HG03432 (cell line): ENCODE measurements around the gene TACC2.
"Not testable (repeated sequence)": the region's sequence is repeated elsewhere in the genome, so short reads cannot be mapped to it uniquely, and the experiment has no call there.

Experiments used
- ATAC-seq: cut with Tn5 transposase; IDR thresholded peaks from one replicate; pipeline ENCODE4 v1.9.1; 2021; ENCODE audit warnings: mild to moderate bottlenecking, moderate library complexity; ENCODE audit not compliant: unreplicated experiment

Gene TACC2

DNA sequence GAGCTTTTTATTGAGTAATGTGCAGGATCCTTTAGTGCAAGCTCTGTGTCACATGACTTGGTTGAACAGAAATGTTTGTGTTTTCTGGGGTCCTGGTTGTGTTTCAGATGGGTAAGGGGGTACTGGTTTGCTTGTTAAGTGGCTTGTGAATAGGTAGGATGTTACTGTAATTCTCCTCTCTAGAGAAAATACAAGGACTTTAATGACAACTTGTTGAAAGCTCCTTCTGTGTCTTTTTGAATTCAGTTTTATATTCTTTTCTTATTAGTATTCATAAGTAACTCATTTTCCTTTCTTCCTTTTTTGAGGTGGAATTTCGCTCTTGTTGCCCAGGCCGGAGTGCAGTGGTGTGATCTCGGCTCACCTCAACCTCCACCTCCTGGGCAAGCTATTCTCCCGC is 196.7 kb downstream of the TACC2 start:
- ATAC-seq, result no peak

DNA sequence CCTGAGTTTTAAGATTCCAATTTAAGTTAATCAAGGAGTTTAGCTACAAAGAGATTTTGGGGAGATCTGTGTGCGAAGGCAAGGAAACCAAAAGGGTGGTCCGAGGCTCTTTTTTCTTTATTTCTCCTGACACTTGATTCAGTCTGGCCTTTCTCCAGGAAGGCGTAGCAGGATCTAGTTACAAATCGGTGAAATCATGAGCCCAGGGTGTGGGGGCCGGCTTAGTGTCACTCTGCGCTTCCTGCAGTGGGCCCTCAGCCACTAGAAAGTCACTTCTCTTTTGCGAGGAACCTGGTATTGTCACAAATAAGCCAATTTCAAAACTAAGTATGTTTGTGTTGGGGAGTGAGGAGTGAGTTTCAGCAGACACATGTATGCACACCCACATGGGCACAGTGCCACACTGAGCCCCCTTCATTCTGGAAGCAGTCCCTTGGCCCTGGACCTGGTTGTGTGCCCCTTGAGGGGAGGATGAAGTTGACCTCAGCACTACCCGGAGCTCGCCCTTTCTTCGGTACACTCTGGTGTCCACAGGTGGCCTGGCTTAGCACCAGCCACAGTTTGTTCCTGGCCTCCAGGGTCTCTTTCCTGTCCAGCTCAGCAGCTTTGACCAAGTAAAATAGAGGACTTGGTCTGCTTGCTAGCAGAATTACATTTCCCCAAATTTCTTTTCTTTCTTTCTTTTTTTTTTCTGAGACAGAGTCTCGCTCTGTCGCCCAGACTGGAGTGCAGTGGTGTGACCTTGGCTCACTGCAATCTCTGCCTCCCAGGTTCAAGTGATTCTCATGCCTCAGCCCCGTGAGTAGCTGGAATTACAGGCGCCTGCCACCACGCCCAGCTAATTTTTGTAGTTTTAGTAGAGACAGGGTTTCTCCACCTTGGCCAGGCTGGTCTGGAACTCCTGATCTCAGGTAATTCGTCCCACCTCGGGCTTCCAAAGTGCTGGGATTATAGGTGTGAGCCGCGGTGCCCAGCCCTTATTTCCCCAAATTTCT is 198.2 kb downstream of the TACC2 start:
- no peak for ATAC-seq

DNA sequence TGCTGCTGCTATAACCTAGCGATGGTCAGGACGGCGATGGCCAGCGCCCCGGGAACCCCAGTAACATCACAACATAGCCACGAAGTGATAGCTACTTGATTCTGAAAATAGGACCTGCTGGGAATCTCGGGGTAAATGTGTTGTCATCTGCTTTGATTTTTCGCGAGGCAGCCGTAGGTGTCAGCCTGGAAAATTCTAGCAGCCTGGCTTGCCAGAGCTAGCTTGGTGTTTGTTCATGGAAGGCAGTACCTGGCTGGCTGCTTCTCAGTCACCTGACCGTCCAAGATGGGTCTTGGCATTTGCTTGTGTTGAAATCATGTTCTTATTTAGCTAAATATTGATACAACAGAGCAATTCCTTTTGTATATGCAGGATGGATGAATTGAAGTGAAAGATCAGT is 199.7 kb downstream of the TACC2 start:
- ATAC-seq, result no peak

DNA sequence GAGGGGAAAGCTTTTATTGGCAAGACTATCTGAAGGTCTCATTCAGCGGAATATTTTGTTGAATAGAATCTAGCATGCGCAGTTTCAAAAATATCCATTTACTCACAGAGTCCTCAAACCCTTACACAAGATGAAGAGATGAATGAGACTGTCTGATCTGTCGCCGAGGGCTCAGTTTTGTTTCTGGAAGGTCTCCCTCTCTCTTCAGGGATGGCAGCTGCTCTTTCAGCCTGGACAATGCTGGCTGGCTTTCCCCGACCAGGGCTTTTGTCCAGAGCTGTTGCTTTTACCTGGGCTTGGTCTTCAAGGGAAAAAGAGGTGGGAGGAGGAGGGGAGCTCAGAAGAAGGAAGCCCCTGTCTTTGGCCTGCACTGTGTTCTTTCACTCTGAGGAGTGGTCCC is 200.2 kb downstream of the TACC2 start:
- no peak for ATAC-seq

DNA sequence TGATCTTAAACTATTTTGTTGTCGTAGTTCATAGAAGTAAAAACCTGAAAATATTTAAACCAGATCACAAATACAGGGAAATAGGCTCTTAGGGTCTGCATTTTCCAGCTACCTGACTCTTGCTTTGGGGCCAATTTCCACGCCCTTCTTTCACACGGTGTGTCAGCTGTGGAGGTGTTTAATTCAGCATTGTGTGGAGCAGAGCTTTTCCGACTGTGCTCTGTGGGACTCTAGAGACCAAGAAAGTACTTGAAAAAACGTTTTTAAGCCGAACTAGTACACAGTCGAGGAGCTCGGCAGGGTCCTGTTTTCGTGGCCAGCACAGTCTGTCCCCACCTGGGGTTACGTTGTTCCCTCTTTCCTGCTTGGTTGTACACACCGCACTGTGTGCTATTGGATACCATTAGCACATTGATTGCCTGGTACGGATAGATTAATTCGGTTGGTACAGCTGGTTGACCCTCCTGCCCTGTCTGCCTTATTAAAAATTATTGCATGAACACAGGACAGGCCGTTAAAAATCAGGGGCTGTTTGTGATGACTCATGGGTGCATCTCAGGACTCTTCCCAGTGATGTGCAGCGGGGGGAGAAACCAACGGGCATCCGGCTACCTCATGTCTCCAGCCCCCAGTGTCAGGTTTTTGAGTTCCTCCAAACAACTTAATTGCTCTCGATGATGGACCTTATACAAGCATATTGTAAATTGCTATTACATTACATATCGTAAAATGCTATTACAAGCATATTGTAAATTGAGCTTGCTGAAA is 201.4 kb downstream of the TACC2 start:
- no peak for ATAC-seq

DNA sequence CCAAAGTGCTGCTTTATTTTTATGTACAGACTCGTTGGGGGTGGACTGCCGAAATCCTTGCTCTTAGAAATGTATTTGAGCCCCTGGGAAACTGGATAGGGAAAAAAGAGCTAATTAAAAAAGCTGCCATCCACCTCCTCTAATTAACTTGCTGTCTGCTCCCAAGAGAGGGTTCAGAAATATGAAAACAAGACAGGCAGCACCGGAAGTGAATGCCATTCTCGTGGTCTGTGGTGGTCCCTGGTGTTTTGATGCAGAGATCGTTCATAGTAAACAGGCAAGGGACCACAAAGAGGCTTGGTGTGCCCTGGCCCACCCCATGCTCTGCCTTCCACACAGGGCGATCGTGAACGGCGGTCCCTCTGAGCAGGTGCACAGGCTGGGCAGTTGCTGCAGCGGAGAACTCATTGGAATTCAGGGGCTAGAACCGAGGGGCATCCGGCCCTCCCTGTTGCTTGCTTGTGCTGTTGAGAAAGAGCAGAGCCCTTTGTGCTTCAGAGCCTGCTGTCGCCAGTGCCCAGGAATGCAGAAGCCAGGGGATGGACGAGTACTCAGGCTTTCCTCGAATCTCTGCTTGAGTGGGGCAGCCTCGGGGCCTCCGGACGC is 203.1 kb downstream of the TACC2 start:
- ATAC-seq, result no peak

DNA sequence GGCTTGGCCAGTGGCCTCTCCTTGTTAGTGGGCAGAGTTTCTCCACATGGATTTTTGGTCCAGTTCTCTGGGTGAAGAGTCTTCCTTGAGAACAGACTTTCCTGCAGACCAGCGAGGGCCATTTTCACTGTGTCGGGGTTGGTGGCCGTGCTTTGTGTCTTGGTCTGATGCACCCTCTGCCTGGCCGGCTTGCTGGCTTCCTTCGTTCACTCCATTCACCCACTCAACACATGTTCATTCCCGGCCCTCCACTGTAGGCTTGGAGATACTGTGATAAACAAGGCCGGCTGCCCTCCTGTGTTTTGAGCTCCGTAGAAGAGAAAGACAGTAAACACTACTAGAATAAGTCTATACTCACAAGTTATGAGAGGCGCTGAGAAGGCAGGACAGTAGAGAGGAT is 205.3 kb downstream of the TACC2 start:
- no peak for ATAC-seq

DNA sequence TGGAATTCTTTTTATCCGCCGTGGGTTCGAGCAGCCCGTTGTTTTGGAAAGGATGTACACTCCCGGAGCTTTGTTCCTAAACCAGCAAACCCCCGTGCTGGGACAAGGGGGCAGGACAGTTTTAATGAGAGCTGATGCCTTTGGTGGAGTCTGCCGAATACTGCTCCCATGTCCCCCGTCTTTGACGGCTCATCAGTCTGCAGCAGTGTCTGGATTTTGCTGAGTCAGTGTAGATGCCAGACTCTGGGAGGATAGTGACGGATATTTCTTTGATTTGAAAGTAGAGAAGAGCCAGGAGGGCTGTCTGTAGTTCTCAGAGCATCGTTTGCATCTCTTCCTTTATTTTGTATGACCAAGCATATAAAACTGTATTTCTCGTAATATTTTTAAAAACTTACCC is 207.3 kb downstream of the TACC2 start:
- no peak for ATAC-seq

DNA sequence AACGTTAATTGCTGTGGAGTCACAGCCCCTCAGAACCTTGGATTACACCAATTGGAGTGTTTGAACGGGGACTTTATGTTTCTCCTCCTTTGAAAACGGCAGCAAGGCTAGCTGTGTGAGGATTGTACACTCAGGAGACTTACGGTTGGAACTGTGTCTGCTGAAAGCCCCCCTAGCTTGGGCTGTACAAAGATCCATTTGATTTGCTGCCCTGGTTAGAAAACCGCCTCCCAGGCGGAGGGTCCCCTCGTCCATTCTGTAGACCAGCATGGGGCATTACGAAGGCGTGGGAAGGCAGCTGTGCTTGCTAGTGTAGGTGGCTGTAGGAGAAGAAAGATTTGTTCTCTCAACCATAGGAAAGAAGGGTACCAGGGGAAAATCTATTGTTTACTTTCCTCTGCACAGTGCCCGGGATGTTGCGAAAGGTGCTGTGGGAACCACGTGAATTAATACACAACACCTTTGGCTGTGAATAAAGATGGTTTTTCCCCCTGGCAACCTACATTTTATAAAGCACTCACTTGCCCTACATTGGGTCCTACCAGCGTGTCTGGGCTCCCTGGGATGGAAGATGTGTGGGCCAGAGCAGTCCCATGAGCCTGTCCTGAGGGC is 208.8 kb downstream of the TACC2 start:
- ATAC-seq, result no peak

DNA sequence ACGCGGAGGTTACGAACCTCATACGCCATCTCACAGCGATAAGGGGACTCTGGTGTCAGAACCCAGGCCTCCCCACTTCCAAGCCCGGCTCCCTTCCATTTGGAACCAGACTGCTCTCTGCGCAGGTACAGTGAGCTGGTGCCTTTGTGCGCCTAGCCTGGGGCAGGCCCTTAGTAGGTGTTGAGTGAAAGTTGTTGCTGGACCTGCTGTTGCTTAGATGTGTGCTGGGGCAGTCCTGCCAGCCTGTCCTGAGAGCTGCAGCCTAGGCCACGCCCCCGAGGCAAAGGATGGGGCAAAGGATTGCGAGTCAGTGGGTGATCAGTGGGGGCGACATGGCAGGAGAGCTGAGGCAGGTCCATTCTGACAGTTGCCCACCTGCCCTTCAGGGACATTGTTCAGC is 209.7 kb downstream of the TACC2 start:
- no peak for ATAC-seq

DNA sequence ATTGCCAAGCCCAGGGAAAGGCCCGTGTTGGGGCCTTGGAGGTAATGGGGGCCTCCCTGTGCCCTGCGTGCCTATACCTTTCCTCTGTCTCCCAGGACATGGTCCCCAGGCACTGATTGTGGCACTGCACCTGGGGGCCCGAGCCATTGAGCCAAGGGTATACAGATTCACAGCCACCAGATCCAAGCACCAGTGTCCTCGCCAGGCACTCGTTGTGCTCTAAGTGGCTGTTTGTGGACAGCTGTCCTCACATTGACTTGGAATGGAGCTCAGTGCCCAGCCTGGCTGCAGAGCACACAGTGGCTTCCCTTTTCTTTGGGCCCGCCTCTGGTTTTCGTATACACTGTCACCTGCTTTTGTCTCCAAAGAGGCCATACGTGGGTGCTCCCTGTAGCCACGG is 210.1 kb downstream of the TACC2 start:
- no peak for ATAC-seq

DNA sequence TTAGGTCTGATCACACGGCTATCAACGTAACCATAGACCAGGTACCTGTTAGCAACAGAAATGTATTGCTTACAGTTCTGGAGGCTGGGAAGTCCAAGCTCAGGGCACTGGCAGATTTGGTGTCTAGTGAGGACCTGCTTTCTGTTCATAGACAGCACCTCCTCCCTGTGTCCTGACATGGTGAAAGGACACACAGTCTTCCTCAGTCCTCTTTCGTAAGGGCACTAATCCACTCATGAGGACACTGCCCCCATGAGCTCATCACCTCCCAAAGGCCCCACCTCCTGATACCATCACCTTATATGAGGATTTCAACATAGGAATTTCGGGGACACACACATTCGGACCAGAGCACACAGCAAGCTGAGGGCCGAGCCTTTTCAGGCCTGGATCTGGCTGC is 210.7 kb downstream of the TACC2 start:
- no peak for ATAC-seq

DNA sequence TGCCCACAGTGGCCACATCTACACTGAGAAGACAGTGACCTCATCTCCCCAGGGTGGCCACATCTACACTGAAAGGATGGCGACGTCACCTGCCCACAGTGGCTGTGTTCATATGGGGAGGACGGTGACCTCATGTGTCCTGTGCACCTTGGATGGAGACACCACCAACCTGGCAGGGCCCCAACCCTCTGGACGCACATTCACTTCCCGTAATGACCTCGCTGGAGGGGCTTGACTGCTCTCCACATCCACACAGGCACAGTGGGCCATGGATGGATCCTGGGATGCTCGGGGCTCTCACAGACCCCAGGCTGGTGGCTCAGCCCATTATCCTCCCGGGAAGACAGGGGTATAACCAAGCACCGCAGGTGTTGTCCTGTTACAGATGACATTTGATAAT is 212.4 kb downstream of the TACC2 start:
- no peak for ATAC-seq

DNA sequence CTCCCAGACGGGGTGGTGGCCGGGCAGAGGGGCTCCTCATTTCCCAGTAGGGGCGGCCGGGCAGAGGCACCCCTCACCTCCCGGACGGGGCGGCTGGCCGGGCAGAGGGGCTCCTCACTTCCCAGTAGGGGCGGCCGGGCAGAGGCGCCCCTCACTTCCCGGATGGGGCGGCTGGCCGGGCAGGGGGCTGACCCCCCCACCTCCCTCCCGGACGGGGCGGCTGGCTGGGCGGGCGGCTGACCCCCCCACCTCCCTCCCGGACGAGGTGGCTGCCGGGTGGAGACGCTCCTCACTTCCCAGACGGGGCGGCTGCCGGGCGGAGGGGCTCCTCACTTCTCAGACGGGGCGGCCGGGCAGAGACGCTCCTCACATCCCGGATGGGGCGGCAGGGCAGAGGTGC is 214.2 kb downstream of the TACC2 start:
- ATAC-seq, result not testable (repeated sequence)

DNA sequence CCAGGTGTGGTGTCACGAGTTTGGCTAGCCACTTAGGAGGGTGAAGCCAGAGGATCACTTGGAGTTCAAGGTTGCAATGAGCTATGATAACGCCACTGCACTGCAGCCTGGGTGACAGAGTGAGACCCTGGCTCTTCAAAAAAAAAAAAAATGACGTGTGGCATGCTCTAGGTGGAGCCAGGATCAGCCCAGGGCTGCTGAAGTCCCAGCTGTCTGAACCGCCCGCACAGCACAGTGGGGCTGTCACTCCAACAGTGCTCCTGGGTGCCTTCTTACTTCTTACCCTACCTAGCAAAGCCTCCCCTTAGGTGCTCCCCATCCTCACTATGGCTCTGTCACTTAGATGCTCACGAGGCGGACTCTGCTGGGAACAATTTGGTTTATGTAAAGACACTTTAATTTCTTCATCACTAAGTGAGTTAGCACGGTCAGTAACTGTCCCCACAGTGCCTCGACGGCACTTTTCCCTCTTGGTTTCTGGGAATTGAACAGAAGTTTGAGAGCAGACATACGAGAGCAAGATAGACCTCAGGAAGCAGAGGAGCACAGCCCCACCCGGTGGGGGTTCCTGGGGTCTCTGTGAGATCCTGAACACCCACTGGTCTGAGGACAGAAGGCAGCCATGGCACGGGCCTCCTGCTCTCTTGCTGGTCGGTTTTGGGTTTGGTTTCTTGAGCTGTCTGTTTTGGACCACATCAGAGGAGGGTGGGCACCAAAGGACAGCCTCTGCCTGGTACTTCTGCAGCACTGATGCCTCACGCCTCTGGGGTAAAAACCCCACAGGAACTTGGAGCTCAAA is 215.9 kb downstream of the TACC2 start:
- no peak for ATAC-seq

DNA sequence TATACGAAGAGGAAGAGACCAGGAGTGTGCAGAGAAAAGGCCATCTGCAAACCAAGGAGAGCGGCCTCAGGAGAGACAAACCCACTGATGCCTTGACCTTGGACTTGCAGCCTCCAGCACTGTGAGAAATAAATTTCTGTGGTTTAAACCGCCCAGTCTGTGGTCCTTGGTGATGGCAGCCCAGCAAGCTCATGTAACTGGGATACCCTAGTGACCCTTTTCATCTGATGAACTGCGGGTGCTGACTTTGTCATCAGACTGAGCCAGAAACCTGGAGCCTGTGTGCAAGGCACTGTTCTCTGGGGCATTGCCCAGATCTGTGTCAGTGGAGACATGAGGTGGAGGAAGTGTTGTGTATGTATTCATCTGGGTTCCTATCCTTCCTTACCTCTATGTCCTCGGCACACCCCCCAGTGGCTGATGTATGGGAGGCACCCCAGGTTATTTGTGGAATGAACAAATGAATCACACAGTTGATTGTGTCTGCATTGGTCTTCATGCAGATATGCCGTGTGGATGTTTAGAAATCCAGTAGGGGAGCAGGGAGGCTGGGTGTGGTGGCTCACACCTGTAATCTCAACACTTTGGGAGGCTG is 217.6 kb downstream of the TACC2 start:
- ATAC-seq, result no peak

DNA sequence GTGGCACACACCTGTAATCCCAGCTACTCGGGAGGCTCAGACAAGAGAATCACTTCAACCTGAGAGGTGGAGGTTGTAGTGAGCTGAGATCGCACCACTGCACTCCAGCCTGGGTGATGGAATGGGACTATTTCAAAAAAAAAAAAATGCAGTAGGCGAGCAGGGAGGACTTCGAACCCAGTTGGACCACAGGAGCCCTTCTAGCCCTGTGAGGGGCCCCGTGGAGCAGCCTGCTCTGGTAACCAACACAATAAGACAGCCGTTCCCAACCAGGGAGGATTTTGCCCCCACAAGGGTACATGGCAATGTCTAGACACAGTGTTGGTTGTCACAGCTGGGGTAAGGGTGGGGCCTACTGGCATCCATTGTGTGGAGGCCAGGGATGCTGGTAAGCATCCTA is 218.2 kb downstream of the TACC2 start:
- ATAC-seq, result no peak

DNA sequence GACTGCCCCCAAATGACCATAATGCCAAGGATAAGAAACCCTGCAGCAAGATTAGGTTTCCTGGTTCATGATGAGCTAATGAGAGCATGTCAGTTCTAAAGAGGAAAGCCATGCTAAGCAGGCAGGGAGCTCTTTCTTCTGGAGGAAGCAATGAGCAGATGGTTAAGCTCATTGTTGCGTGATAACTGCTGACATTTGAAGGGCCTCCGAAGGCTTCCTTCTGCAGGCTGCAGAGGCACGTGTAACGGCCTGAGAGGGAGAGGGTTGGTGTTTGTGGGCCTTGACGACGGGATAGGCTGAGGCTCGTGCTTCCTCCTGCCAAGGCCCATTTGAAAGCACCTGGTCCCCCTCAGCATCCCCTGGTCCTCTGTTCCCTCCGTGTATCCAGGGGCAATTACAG is 218.6 kb downstream of the TACC2 start:
- ATAC-seq, result no peak

DNA sequence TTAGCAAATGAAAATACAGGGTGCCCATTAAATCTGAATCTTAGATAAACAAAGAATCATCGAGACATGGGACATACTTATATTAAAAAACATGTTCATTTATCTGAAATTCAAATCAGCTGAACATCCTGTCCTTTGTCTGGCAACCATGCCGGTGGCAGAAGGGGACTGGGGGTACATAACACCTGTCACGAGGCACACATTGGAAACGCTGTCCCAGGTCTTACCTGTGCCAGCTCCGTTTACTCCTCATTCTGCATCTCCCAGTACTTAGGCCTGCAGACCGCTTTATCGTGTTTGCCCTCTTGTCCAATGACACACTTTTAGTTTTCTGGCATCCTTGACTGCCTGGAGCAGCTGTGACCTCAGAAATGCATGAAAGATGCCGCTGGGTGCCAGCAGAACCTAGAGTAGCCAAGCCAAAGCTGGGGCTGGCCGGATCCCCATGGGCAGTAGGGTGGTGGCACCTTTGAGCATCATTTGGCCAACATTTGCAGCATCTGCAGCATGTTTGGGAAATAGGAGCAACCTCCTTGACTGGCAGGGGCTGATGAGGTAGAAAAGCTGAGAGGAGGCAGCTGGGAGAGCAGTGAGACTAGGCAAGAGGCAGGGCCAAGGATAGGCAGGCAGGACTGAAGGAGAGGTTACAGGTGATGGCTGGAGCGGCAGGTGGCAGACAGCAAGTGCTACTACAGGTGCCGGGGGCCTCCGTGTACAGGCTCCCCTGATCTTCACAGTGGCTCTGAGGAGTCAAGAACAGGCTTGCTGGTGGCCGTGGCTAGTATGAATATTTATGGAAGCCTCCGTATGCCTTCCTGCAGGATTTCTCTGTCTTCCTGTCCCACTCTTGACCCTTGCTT is 219.8 kb downstream of the TACC2 start:
- ATAC-seq, result no peak
